ENCODE results near the gene FOXD1.

- TF ChIP-seq ZNF384 (IDR thresholded peaks at IDR 0.05): no peak
- TF ChIP-seq NFRKB (IDR thresholded peaks at IDR 0.05): no peak
- no peak for TF ChIP-seq ARNT (IDR thresholded peaks at IDR 0.05)
- no peak for TF ChIP-seq SP1 (IDR thresholded peaks at IDR 0.05)
- no peak for TF ChIP-seq SUZ12 (IDR thresholded peaks at IDR 0.05)
- TF ChIP-seq FOXK2 (IDR thresholded peaks at IDR 0.05): no peak
- no peak for TF ChIP-seq BHLHE40 (IDR thresholded peaks at IDR 0.05; ENCODE audit: borderline replicate concordance)
- no peak for TF ChIP-seq TARDBP (IDR thresholded peaks at IDR 0.05)
- no peak for TF ChIP-seq ELF4 (IDR thresholded peaks at IDR 0.05)
- TF ChIP-seq HDGF (IDR thresholded peaks at IDR 0.05; ENCODE audit: borderline replicate concordance): no peak
These were observed 35.1 kb upstream of the FOXD1 start for GRCh38 chr5:73483676-73484075.

Data from HEK293T (cell line).